HUES64 (cell line): Measurements from ENCODE around the gene SSBP3.

Experiments
- H3K27ac ChIP-seq: 2 replicates; pipeline ENCODE4 v1.7.0; 2013; ENCODE audit warnings: low read depth, low read length, inconsistent platforms
- H3K27me3 ChIP-seq: 2 replicates; pipeline ENCODE4 v1.6.1; 2013; ENCODE audit warnings: mild to moderate bottlenecking, low read length; ENCODE audit not compliant: insufficient read depth
- H3K36me3 ChIP-seq: 2 replicates; pipeline ENCODE4 v1.6.1; 2013; ENCODE audit warnings: mild to moderate bottlenecking, low read length; ENCODE audit not compliant: insufficient read depth
- H3K4me1 ChIP-seq: 2 replicates; pipeline ENCODE4 v1.6.1; 2013; ENCODE audit warnings: mild to moderate bottlenecking, low read length, moderate library complexity; ENCODE audit not compliant: insufficient read depth
- H3K4me3 ChIP-seq: 2 replicates; pipeline ENCODE4 v1.5.1; 2013; ENCODE audit warnings: mild to moderate bottlenecking, low read length, moderate library complexity
- H3K9ac ChIP-seq: 2 replicates; pipeline ENCODE4 v1.6.1; 2013; ENCODE audit warnings: mild to moderate bottlenecking, low read depth, low read length
- H3K9me3 ChIP-seq: 2 replicates; pipeline ENCODE4 v1.6.1; 2013; ENCODE audit warnings: low read depth, low read length; ENCODE audit not compliant: insufficient read depth
- WGBS: fragments of 150-250, 120-280 bp; methylation state at CpG from one replicate; pipeline ENCODE4 v1.1.7; 2013; ENCODE audit warnings: missing lambda C conversion rate; 5-methylcytosine and 5-hydroxymethylcytosine counted together

Gene SSBP3

GRCh38 chr1:54255026-54255702 lies 151.0 kb downstream of the SSBP3 start:
- Histone ChIP-seq H3K9ac (no peak overlapping the region), H3K9me3 (no peaks in the 10 kb centered on the region), H3K36me3 (peaks cover 9% of the 10 kb centered on the region; the same call in 1 of the 2 replicates), H3K27ac (no peak overlapping the region), H3K27me3 (no peaks in the 10 kb centered on the region), H3K4me3 (no peak overlapping the region), H3K4me1 (peaks cover 18% of the 10 kb centered on the region)
- WGBS = 96% methylated on average over 9 of the region's 9 CpGs

GRCh38 chr1:54254055-54254454 lies 152.1 kb downstream of the SSBP3 start:
- H3K4me1 ChIP-seq = peaks cover 22% of the 10 kb centered on the region
- 93% methylated on average over 10 of the region's 10 CpGs for WGBS

GRCh38 chr1:54253480-54253879 lies 152.7 kb downstream of the SSBP3 start:
- Histone ChIP-seq H3K9me3 (no peaks in the 10 kb centered on the region), H3K4me1 (peaks cover 22% of the 10 kb centered on the region), H3K27ac (no peak overlapping the region), H3K36me3 (peaks cover 16% of the 10 kb centered on the region), H3K27me3 (no peaks in the 10 kb centered on the region), H3K9ac (no peak overlapping the region; the same call in 1 of the 2 replicates), H3K4me3 (no peak overlapping the region)
- 88% methylated on average over 5 of the region's 5 CpGs for WGBS

More at GRCh38 chr1:54254055-54254454, 152.1 kb downstream of the SSBP3 start:
- Histone ChIP-seq H3K4me3 (no peak overlapping the region), H3K27ac (no peak overlapping the region), H3K9ac (no peak overlapping the region), H3K9me3 (no peaks in the 10 kb centered on the region), H3K27me3 (no peaks in the 10 kb centered on the region), H3K36me3 (peaks cover 11% of the 10 kb centered on the region; the same call in 1 of the 2 replicates)

- Histone ChIP-seq H3K36me3 (peaks cover 23% of the 10 kb centered on the region), H3K4me3 (no peak overlapping the region), H3K27ac (no peak overlapping the region), H3K9ac (no peak overlapping the region), H3K27me3 (no peaks in the 10 kb centered on the region), H3K4me1 (peaks cover 18% of the 10 kb centered on the region), H3K9me3 (no peaks in the 10 kb centered on the region)
- 94% methylated on average over 11 of the region's 11 CpGs for WGBS
These were observed 153.7 kb downstream of the SSBP3 start for GRCh38 chr1:54252371-54252936.

- 94% methylated on average over 12 of the region's 12 CpGs for WGBS
- Histone ChIP-seq H3K4me1 (peaks cover 4% of the 10 kb centered on the region; the same call in 1 of the 2 replicates), H3K36me3 (peaks cover 39% of the 10 kb centered on the region), H3K4me3 (no peak overlapping the region), H3K27me3 (no peaks in the 10 kb centered on the region), H3K27ac (no peak overlapping the region), H3K9me3 (no peaks in the 10 kb centered on the region), H3K9ac (no peak overlapping the region)
These were observed 155.5 kb downstream of the SSBP3 start for GRCh38 chr1:54250670-54251069.

GRCh38 chr1:54249819-54250435 lies 156.3 kb downstream of the SSBP3 start:
- no peaks in the 10 kb centered on the region for H3K9me3 ChIP-seq
- peaks cover 4% of the 10 kb centered on the region; the same call in 1 of the 2 replicates for H3K4me1 ChIP-seq
- H3K27ac ChIP-seq = peak overlapping the region; percentile 52; the same call in 1 of the 2 replicates
- H3K27me3 ChIP-seq = no peaks in the 10 kb centered on the region
- H3K36me3 ChIP-seq = peaks cover 44% of the 10 kb centered on the region
- 86% methylated on average over 9 of the region's 9 CpGs for WGBS
- H3K4me3 ChIP-seq = no peak overlapping the region
- H3K9ac ChIP-seq = no peak overlapping the region

GRCh38 chr1:54248966-54249365 lies 157.2 kb downstream of the SSBP3 start:
- no peak overlapping the region for H3K27ac ChIP-seq

GRCh38 chr1:54247863-54248515 lies 158.2 kb downstream of the SSBP3 start:
- peaks cover 55% of the 10 kb centered on the region for H3K36me3 ChIP-seq

More at GRCh38 chr1:54248966-54249365, 157.2 kb downstream of the SSBP3 start:
- Histone ChIP-seq H3K4me1 (peaks cover 4% of the 10 kb centered on the region; the same call in 1 of the 2 replicates), H3K4me3 (no peak overlapping the region), H3K36me3 (peaks cover 45% of the 10 kb centered on the region), H3K9ac (no peak overlapping the region), H3K9me3 (no peaks in the 10 kb centered on the region), H3K27me3 (no peaks in the 10 kb centered on the region)
- 93% methylated on average over 4 of the region's 4 CpGs for WGBS

GRCh38 chr1:54246116-54246721 lies 160.0 kb downstream of the SSBP3 start:
- Histone ChIP-seq H3K27ac (no peak overlapping the region), H3K9me3 (no peaks in the 10 kb centered on the region), H3K9ac (no peak overlapping the region), H3K27me3 (no peaks in the 10 kb centered on the region), H3K4me3 (no peak overlapping the region), H3K36me3 (peaks cover 61% of the 10 kb centered on the region), H3K4me1 (peaks cover 4% of the 10 kb centered on the region; the same call in 1 of the 2 replicates)
- WGBS = 93% methylated on average over 10 of the region's 10 CpGs

More at GRCh38 chr1:54247863-54248515, 158.2 kb downstream of the SSBP3 start:
- WGBS = 93% methylated on average over 11 of the region's 11 CpGs
- Histone ChIP-seq H3K9me3 (no peaks in the 10 kb centered on the region), H3K27ac (no peak overlapping the region), H3K27me3 (no peaks in the 10 kb centered on the region), H3K4me3 (no peak overlapping the region), H3K4me1 (peaks cover 4% of the 10 kb centered on the region; the same call in 1 of the 2 replicates), H3K9ac (no peak overlapping the region)

GRCh38 chr1:54245501-54245900 lies 160.7 kb downstream of the SSBP3 start:
- H3K9ac ChIP-seq = no peak overlapping the region
- H3K27me3 ChIP-seq = no peaks in the 10 kb centered on the region
- no peak overlapping the region for H3K4me3 ChIP-seq
- H3K36me3 ChIP-seq = peaks cover 60% of the 10 kb centered on the region
- WGBS = 89% methylated on average over 4 of the region's 4 CpGs
- H3K4me1 ChIP-seq = peaks cover 4% of the 10 kb centered on the region; the same call in 1 of the 2 replicates
- no peaks in the 10 kb centered on the region for H3K9me3 ChIP-seq
- H3K27ac ChIP-seq = no peak overlapping the region
